Sigmoid colon (tissue), 7 donors: Measurements from ENCODE around the gene CACNA2D3. TPM values are rescaled to one million over a fixed set of nuclear protein-coding genes. Genes with fewer than 3 reads are reported as not detected.

Experiments
- DNase-seq: peaks from one replicate; pipeline ENCODE4 v3.0.0-alpha.2; 2019
- H3K27ac ChIP-seq, 4 donors: fragments of 200-600 bp; sonication (generic); one replicate each; pipeline ENCODE4 v1.5.1; 2016 to 2019; ENCODE audit warnings: mild to moderate bottlenecking in 1 of 4
- H3K27me3 ChIP-seq, 3 donors: fragments of 200-600 bp; sonication (generic); one replicate each; pipeline ENCODE4 v1.5.1; 2019; ENCODE audit warnings: mild to moderate bottlenecking in 1 of 3
- H3K36me3 ChIP-seq, 4 donors: fragments of 200-600 bp; sonication (generic); one replicate each; pipeline ENCODE4 v1.5.1; 2016 to 2019
- H3K4me1 ChIP-seq, 4 donors: fragments of 200-600 bp; sonication (generic); one replicate each; pipeline ENCODE4 v1.5.1; 2017 to 2019
- H3K4me3 ChIP-seq, 4 donors: fragments of 200-600 bp; sonication (generic); one replicate each; pipeline ENCODE4 v1.5.1; 2017 to 2019; ENCODE audit warnings: mild to moderate bottlenecking in 2 of 4, moderate library complexity in 1 of 4
- H3K9me3 ChIP-seq, 4 donors: fragments of 200-600 bp in 3 of 4; sonication (generic) in 3 of 4; one replicate each; pipeline versions ENCODE4 v1.5.1 to v1.6.1; 2013 to 2019
- CTCF ChIP-seq, 4 experiments: fragments of 450-650 bp in 3 of 4; fragments of 200-600 bp in 1 of 4; IDR thresholded peaks; one replicate each; pipeline ENCODE4 v1.5.1; 2016 to 2019; ENCODE audit warnings: antibody characterized with exemption in 4 of 4, mild to moderate bottlenecking in 3 of 4, moderate library complexity in 2 of 4
- EP300 ChIP-seq, 4 donors: sonication (generic); formaldehyde crosslinking; IDR thresholded peaks; one replicate each; pipeline ENCODE4 v1.6.1; 2017; ENCODE audit warnings: antibody characterized with exemption in 4 of 4
- POLR2A ChIP-seq, 2 donors: fragments of 450-650 bp; IDR thresholded peaks; one replicate each; pipeline ENCODE4 v1.6.1; 2016; ENCODE audit warnings: antibody characterized with exemption in 2 of 2, mild to moderate bottlenecking in 2 of 2, moderate library complexity in 2 of 2
- POLR2AphosphoS5 ChIP-seq, 4 donors: sonication (generic); formaldehyde crosslinking; IDR thresholded peaks; one replicate each; pipeline ENCODE4 v1.6.1; 2017; ENCODE audit warnings: antibody characterized with exemption in 4 of 4
- WGBS, 2 donors: extraction: QIAGEN DNeasy Blood & Tissue Kit; methylation state at CpG; one replicate each; pipeline ENCODE4 v1.1.7; 2013; 5-methylcytosine and 5-hydroxymethylcytosine counted together
- intact Hi-C: fragments of 100-400 bp; cut with DNase I; formaldehyde crosslinking; loops from one replicate; pipeline ENCODE4 v1.15.1; 2023
- polyA plus RNA-seq, 3 donors: library from polyadenylated mRNA; stranded (reverse); fragments of 200-250 nt; gene quantifications; one replicate each; pipeline ENCODE4 v1.2.3, GENCODE V29; 2013
- total RNA-seq, 4 donors: library from RNA; depleted of rRNA; stranded (reverse); fragments of >200 nt; gene quantifications; one replicate each; pipeline ENCODE4 v1.1.0, GENCODE V29; 2016
- donor health status: healthy with polysubstance abuse.
- donor health status: Bipolar disorder and iron deficiency.
- donor health status: healthy.

The CACNA2D3 gene
- total and polyA plus RNA-seq, 7 donors: 0.32 to 10.2 (median 4.8) TPM; not detected in 1

GRCh38 chr3:54173371-54173770 lies 51.0 kb downstream of the CACNA2D3 start:
- 68 to 83% methylated on average over 3 of the region's 3 CpGs for WGBS, 2 donors
- intact Hi-C loops: no loop called here
- TF ChIP-seq CTCF (IDR thresholded peaks at IDR 0.05) (no peak), EP300 (IDR thresholded peaks at IDR 0.05) (no peak), POLR2AphosphoS5 (IDR thresholded peaks at IDR 0.05) (no peak)

GRCh38 chr3:54176106-54176505 lies 53.8 kb downstream of the CACNA2D3 start:
- peaks cover 0 to 3% (median 0%) of the 10 kb centered on the region in 4 donors for H3K9me3 ChIP-seq
- no peak overlapping the region for H3K4me3 ChIP-seq
- H3K27me3 ChIP-seq: no peaks in the 10 kb centered on the region
- H3K27ac ChIP-seq: no peak overlapping the region
- TF ChIP-seq POLR2AphosphoS5 (IDR thresholded peaks at IDR 0.05) (no peak), POLR2A (IDR thresholded peaks at IDR 0.05) (no peak), EP300 (IDR thresholded peaks at IDR 0.05) (no peak), CTCF (IDR thresholded peaks at IDR 0.05) (no peak)
- H3K4me1 ChIP-seq: no peaks in the 10 kb centered on the region
- no peaks in the 10 kb centered on the region for H3K36me3 ChIP-seq
- intact Hi-C loops: no loop called here
- DNase-seq: no peak
- 3 to 62% methylated on average over 3 of the region's 3 CpGs for WGBS, 2 donors

More at GRCh38 chr3:54173371-54173770, 51.0 kb downstream of the CACNA2D3 start:
- no peak overlapping the region for H3K4me3 ChIP-seq
- peaks cover 0 to 3% (median 0%) of the 10 kb centered on the region in 4 donors for H3K9me3 ChIP-seq
- H3K27me3 ChIP-seq: no peaks in the 10 kb centered on the region
- H3K4me1 ChIP-seq: no peaks in the 10 kb centered on the region
- no peak overlapping the region for H3K27ac ChIP-seq
- H3K36me3 ChIP-seq: no peaks in the 10 kb centered on the region
- DNase-seq: no peak

GRCh38 chr3:54177816-54178215 lies 55.5 kb downstream of the CACNA2D3 start:
- TF ChIP-seq POLR2A (IDR thresholded peaks at IDR 0.05) (no peak), CTCF (IDR thresholded peaks at IDR 0.05) (no peak), EP300 (IDR thresholded peaks at IDR 0.05) (no peak), POLR2AphosphoS5 (IDR thresholded peaks at IDR 0.05) (no peak)
- Histone ChIP-seq H3K4me3 (no peak overlapping the region), H3K27ac (no peak overlapping the region), H3K9me3 (peaks cover 0 to 3% (median 0%) of the 10 kb centered on the region in 4 donors), H3K36me3 (no peaks in the 10 kb centered on the region), H3K27me3 (no peaks in the 10 kb centered on the region), H3K4me1 (no peaks in the 10 kb centered on the region)
- DNase-seq: no peak
- intact Hi-C loops: no loop called here
- WGBS, 2 donors: 78 to 81% methylated on average over 3 of the region's 3 CpGs

- Histone ChIP-seq H3K4me1 (no peaks in the 10 kb centered on the region), H3K36me3 (no peaks in the 10 kb centered on the region), H3K9me3 (peaks cover 0 to 3% (median 0%) of the 10 kb centered on the region in 4 donors), H3K4me3 (no peak overlapping the region), H3K27ac (no peak overlapping the region), H3K27me3 (no peaks in the 10 kb centered on the region)
- TF ChIP-seq EP300 (IDR thresholded peaks at IDR 0.05): no peak
- no peak for TF ChIP-seq POLR2AphosphoS5 (IDR thresholded peaks at IDR 0.05)
- no peak for TF ChIP-seq POLR2A (IDR thresholded peaks at IDR 0.05)
- no peak for TF ChIP-seq CTCF (IDR thresholded peaks at IDR 0.05)
- 92 to 93% methylated on average over 5 of the region's 5 CpGs for WGBS, 2 donors
- intact Hi-C loops: no loop called here
- DNase-seq: no peak
Observed at GRCh38 chr3:54178376-54178775, 56.0 kb downstream of the CACNA2D3 start.

- Histone ChIP-seq H3K36me3 (no peaks in the 10 kb centered on the region), H3K4me3 (no peak overlapping the region), H3K27ac (no peak overlapping the region), H3K4me1 (no peaks in the 10 kb centered on the region), H3K27me3 (no peaks in the 10 kb centered on the region), H3K9me3 (peaks cover 0 to 3% (median 0%) of the 10 kb centered on the region in 4 donors)
- TF ChIP-seq POLR2A (IDR thresholded peaks at IDR 0.05) (no peak), CTCF (IDR thresholded peaks at IDR 0.05) (no peak), POLR2AphosphoS5 (IDR thresholded peaks at IDR 0.05) (no peak), EP300 (IDR thresholded peaks at IDR 0.05) (no peak)
- DNase-seq: no peak
- intact Hi-C loops: no loop called here
Observed at GRCh38 chr3:54180921-54181320, 58.6 kb downstream of the CACNA2D3 start.
